Thoracic aorta (tissue), 2 donors: ENCODE measurements around the gene ATP1B1. TPM values are rescaled to one million over a fixed set of nuclear protein-coding genes. Genes with fewer than 3 reads are reported as not detected.

Experiments
- ATAC-seq: fragments of 150-250 bp; one replicate; pipeline ENCODE4 v1.8.0; 2017; ENCODE audit warnings: low read depth; ENCODE audit not compliant: insufficient number of reproducible peaks, low FRiP score
- DNase-seq: peaks from one replicate; pipeline ENCODE4 v3.0.0-alpha.2; 2020; ENCODE audit warnings: low spot score
- H3K27ac ChIP-seq, 2 donors: fragments of 200-600 bp; sonication (generic); 1 replicate in 1 of 2; 2 replicates in 1 of 2; pipeline ENCODE4 v1.5.1; 2016; ENCODE audit warnings: mild to moderate bottlenecking in 2 of 2, moderate library complexity in 2 of 2
- H3K27me3 ChIP-seq: fragments of 200-600 bp; sonication (generic); replicated peaks from 2 replicates; pipeline ENCODE4 v1.6.0; 2016; ENCODE audit warnings: mild to moderate bottlenecking; ENCODE audit not compliant: insufficient read depth
- H3K36me3 ChIP-seq: fragments of 200-600 bp; sonication (generic); one replicate; pipeline ENCODE4 v1.5.1; 2016
- H3K4me1 ChIP-seq, 2 donors: fragments of 200-600 bp; sonication (generic); 1 replicate in 1 of 2; 2 replicates in 1 of 2; pipeline versions ENCODE4 v1.5.1 to v1.6.0; 2016; ENCODE audit warnings: low read depth in 2 of 2, mild to moderate bottlenecking in 1 of 2; ENCODE audit not compliant: control insufficient read depth in 1 of 2
- H3K4me3 ChIP-seq: fragments of 200-600 bp; sonication (generic); 2 replicates; pipeline ENCODE4 v1.5.1; 2016; ENCODE audit warnings: mild to moderate bottlenecking
- H3K9me3 ChIP-seq: fragments of 200-600 bp; sonication (generic); 2 replicates; pipeline ENCODE4 v1.5.1; 2016
- CTCF ChIP-seq: fragments of 200-600 bp; sonication (generic); IDR thresholded peaks from one replicate; pipeline ENCODE4 v1.5.1; 2019; ENCODE audit warnings: antibody characterized with exemption
- total RNA-seq, 2 donors: library from RNA; depleted of rRNA; stranded (reverse); fragments of >200 nt; gene quantifications; one replicate each; pipeline versions ENCODE4 v1.1.0 to v1.2.3, GENCODE V29; 2016

The ATP1B1 gene
- total RNA-seq, 2 donors from 2014 or later: 19.4 to 33.9 TPM

DNA sequence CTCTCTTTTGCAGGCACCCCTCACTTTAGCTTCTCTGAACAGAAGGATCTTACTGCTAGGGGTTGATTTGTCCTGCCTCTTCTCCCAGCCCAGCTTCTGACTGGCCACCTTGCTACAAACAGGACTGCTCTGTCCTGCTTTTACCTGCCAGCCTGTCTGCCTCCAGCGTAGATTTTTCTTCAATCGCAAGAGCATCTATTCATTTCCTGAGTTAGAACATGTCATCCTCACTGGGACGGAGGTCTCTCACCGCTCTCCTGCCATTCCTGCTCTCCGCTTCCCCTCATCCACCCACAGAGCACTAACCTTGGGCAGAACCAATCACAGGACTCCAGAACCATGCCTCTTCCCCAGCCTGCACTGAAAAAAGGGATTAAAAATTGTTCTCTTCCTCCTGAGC is 3.5 kb upstream of the ATP1B1 start:
- Histone ChIP-seq H3K4me3 (no peak overlapping the region), H3K27me3 (no peaks in the 10 kb centered on the region), H3K36me3 (no peaks in the 10 kb centered on the region), H3K4me1 (peaks cover 0 to 38% of the 10 kb centered on the region in 2 donors), H3K9me3 (no peaks in the 10 kb centered on the region), H3K27ac (peak overlapping the region in 1 of 2 donors; percentile 34)
- DNase-seq: no peak
- TF ChIP-seq CTCF: no peak
- ATAC-seq: no peak

- Histone ChIP-seq H3K4me3 (no peak overlapping the region), H3K9me3 (no peaks in the 10 kb centered on the region), H3K4me1 (peaks cover 0 to 43% of the 10 kb centered on the region in 2 donors), H3K27me3 (no peaks in the 10 kb centered on the region), H3K27ac (peak overlapping the region in 1 of 2 donors; percentile 34), H3K36me3 (no peaks in the 10 kb centered on the region)
- no peak for TF ChIP-seq CTCF
- DNase-seq (no peak), ATAC-seq (no peak)
Observed at GRCh38 chr1:169103480-169103893, 3.0 kb upstream of the ATP1B1 start.

DNA sequence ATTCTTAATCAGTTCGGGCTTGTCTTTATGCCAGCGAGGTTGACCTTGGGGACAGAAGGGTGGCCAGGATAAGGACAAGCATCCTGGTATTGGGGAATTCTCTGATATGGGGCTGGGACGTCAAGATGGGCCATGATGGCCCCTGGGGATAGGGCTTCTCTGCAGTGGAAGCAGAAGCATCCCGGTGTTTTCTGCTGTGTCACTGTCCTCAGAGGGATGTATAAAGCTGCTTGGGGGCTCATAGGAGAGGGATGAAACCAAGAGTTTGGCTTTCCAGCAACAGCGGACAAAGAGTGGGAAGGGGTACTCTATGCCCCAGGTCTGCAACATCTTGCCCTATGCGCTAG is 1.4 kb upstream of the ATP1B1 start:
- H3K36me3 ChIP-seq: no peaks in the 10 kb centered on the region
- no peaks in the 10 kb centered on the region for H3K9me3 ChIP-seq
- peak overlapping the region in 1 of 2 donors; percentile 53 for H3K27ac ChIP-seq
- H3K4me3 ChIP-seq: peak overlapping the region; percentile 95
- DNase-seq: no peak
- H3K27me3 ChIP-seq: no peaks in the 10 kb centered on the region
- H3K4me1 ChIP-seq: peaks cover 4 to 58% of the 10 kb centered on the region in 2 donors
- no peak for TF ChIP-seq CTCF
- ATAC-seq: no peak

DNA sequence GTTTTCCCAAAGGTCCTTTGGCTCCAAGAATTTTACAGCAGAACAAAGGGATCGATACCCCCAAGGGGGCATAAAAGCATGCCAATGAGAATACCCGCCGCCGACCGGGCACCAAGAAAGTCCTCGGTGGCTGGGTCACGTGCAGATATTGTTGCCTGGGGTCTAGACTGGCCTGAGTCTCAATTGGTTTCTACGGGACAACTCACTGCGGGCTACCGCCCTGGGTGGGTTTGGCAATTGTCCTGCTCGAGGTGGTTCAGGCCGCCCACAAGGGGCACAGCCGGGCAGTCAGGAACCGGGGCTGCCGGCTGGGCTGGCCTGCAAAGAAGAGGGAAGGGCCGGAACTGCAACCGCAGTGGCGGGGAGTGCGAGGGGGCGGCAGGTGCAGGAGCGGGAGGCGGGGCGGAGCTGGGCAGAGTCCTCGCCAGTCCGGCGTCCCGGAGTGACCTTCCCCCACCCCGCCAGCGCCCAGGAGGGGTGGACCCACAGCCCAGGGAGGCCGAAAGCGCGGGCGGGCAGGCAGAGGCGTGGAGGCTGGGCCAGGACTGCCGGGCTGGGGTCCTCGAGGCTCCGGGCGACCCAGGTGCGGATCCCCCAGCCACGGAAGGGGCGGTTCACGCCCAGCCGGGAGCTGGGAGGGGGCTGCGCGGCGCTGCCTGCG is 926 bp upstream of the ATP1B1 start:
- ATAC-seq (no peak), DNase-seq (no peak)
- Histone ChIP-seq H3K27ac (peak overlapping the region; percentile 53 to 70), H3K27me3 (no peaks in the 10 kb centered on the region), H3K9me3 (no peaks in the 10 kb centered on the region), H3K4me1 (peaks cover 8 to 63% of the 10 kb centered on the region in 2 donors), H3K36me3 (no peaks in the 10 kb centered on the region), H3K4me3 (peak overlapping the region; percentile 95)
- no peak for TF ChIP-seq CTCF

- peaks cover 8 to 60% of the 10 kb centered on the region in 2 donors for H3K4me1 ChIP-seq
- ATAC-seq: no peak
Observed at GRCh38 chr1:169106921-169107602, 572 bp downstream of the ATP1B1 start.

More at GRCh38 chr1:169106921-169107602, 572 bp downstream of the ATP1B1 start:
- Histone ChIP-seq H3K4me3 (peak overlapping the region; percentile 95), H3K36me3 (no peaks in the 10 kb centered on the region), H3K27me3 (no peaks in the 10 kb centered on the region), H3K9me3 (no peaks in the 10 kb centered on the region), H3K27ac (peak overlapping the region; percentile 58 to 70)
- no peak for TF ChIP-seq CTCF
- DNase-seq: no peak
